OCI-LY3 (cell line): ENCODE measurements around the gene COX15.

Experiments
- H2AFZ ChIP-seq: fragments of 200-600, 300-600 bp; shearing (Covaris generic); 2 replicates; pipeline ENCODE4 v1.6.0; 2014; ENCODE audit warnings: antibody characterized with exemption, low read depth, low read length
- H3K27ac ChIP-seq: fragments of 200-600, 300-600 bp; sonication (generic); 2 replicates; pipeline ENCODE4 v1.5.1; 2014; ENCODE audit warnings: mild to moderate bottlenecking, low read length, moderate library complexity, mixed read lengths
- H3K27me3 ChIP-seq: fragments of 200-600, 300-600 bp; sonication (generic); 2 replicates; pipeline ENCODE4 v1.6.1; 2014; ENCODE audit warnings: low read depth, low read length, mixed read lengths
- H3K36me3 ChIP-seq: fragments of 200-600, 300-600 bp; sonication (generic); replicated peaks from 2 replicates; pipeline ENCODE3; 2014; ENCODE audit warnings: low read depth, low read length, mixed read lengths
- H3K4me1 ChIP-seq: fragments of 300-600, 200-600 bp; sonication (generic); 2 replicates; pipeline ENCODE4 v1.6.1; 2014; ENCODE audit warnings: low read length, mixed read lengths
- H3K4me2 ChIP-seq: fragments of 200-600, 300-600 bp; sonication (generic); 2 replicates; pipeline ENCODE4 v1.6.1; 2014; ENCODE audit warnings: low read length, mixed read lengths
- H3K4me3 ChIP-seq: fragments of 300-600, 200-600 bp; sonication (generic); 2 replicates; pipeline ENCODE4 v1.5.1; 2014; ENCODE audit warnings: antibody characterized with exemption, mild to moderate bottlenecking, low read length, moderate library complexity
- H3K79me2 ChIP-seq: fragments of 300-600, 200-600 bp; shearing (Covaris generic); 2 replicates; pipeline ENCODE4 v1.6.1; 2014; ENCODE audit warnings: mild to moderate bottlenecking, low read length, mixed read lengths
- H3K9ac ChIP-seq: fragments of 300-600, 200-600 bp; shearing (Covaris generic); 2 replicates; pipeline ENCODE4 v1.6.0; 2014; ENCODE audit warnings: mild to moderate bottlenecking, low read length, moderate library complexity
- H3K9me3 ChIP-seq: fragments of 200-600, 300-600 bp; shearing (Covaris generic); 2 replicates; pipeline ENCODE4 v1.6.1; 2014; ENCODE audit warnings: low read length, mixed read lengths; ENCODE audit not compliant: insufficient read depth
- H4K20me1 ChIP-seq: fragments of 200-600, 300-600 bp; sonication (generic); 2 replicates; pipeline ENCODE4 v1.6.1; 2016; ENCODE audit warnings: low read length, mixed read lengths; ENCODE audit not compliant: insufficient read depth
- CTCF ChIP-seq: fragments of 200-600, 300-600 bp; sonication (generic); IDR thresholded peaks from 2 replicates; pipeline ENCODE4 v1.5.1; 2014; ENCODE audit warnings: antibody characterized with exemption, low read length, low read depth
- EZH2phosphoT487 ChIP-seq: fragments of 200-600 bp; shearing (Covaris generic); IDR thresholded peaks from 2 replicates; pipeline ENCODE4 v1.6.1; 2018; ENCODE audit warnings: antibody characterized with exemption, mixed run types, low read depth

The COX15 gene

GRCh38 chr10:99732033-99732842 is at the start of gene COX15, which contains the start of gene CUTC:
Gene COX15 (minus strand): TSS chr10:99732127. CDS start chr10:99732049, 78 bp downstream.
Gene CUTC (plus strand): TSS chr10:99732234. CDS start chr10:99732349, 115 bp downstream.
- peaks cover 42% of the 10 kb centered on the region for H3K79me2 ChIP-seq

GRCh38 chr10:99779335-99779734 is 47.4 kb upstream of the COX15 start:
- Histone ChIP-seq H3K27me3 (no peaks in the 10 kb centered on the region), H3K4me3 (no peak overlapping the region), H4K20me1 (no peaks in the 10 kb centered on the region), H3K79me2 (no peaks in the 10 kb centered on the region), H3K4me2 (no peak overlapping the region), H3K9me3 (no peaks in the 10 kb centered on the region), H3K4me1 (peaks cover 13% of the 10 kb centered on the region), H3K9ac (no peak overlapping the region), H3K36me3 (no peaks in the 10 kb centered on the region), H3K27ac (no peak overlapping the region), H2AFZ (no peak overlapping the region)
- TF ChIP-seq EZH2phosphoT487 = no peak
- no peak for TF ChIP-seq CTCF

More at GRCh38 chr10:99732033-99732842, at the start of gene COX15, which contains the start of gene CUTC:
- H2AFZ ChIP-seq = peak within 1 kb of the TSS; percentile 71
- H3K4me1 ChIP-seq = peaks cover 7% of the 10 kb centered on the region
- peak within 1 kb of the TSS; percentile 55 for H3K27ac ChIP-seq
- H3K4me2 ChIP-seq = peak within 1 kb of the TSS; percentile 60
- H3K9me3 ChIP-seq = no peaks in the 10 kb centered on the region
- peak within 1 kb of the TSS; percentile 74 for H3K9ac ChIP-seq
- no peaks in the 10 kb centered on the region for H4K20me1 ChIP-seq
- TF ChIP-seq EZH2phosphoT487 (no peak), CTCF (peak; percentile 22)
- H3K4me3 ChIP-seq = peak within 1 kb of the TSS; percentile 85
- peaks cover 11% of the 10 kb centered on the region for H3K36me3 ChIP-seq
- H3K27me3 ChIP-seq = no peaks in the 10 kb centered on the region

- TF ChIP-seq EZH2phosphoT487 = no peak
- TF ChIP-seq CTCF = no peak
- Histone ChIP-seq H3K9ac (no peak overlapping the region), H3K27me3 (no peaks in the 10 kb centered on the region), H3K9me3 (no peaks in the 10 kb centered on the region), H3K36me3 (no peaks in the 10 kb centered on the region), H3K27ac (no peak overlapping the region), H3K4me3 (no peak overlapping the region), H3K79me2 (no peaks in the 10 kb centered on the region), H2AFZ (no peak overlapping the region), H4K20me1 (no peaks in the 10 kb centered on the region), H3K4me1 (peaks cover 13% of the 10 kb centered on the region), H3K4me2 (0 out of 2 replicates have a peak overlapping the region, but pooled peaks have one; percentile 60)
These were observed 46.2 kb upstream of the COX15 start for GRCh38 chr10:99777918-99778714.

GRCh38 chr10:99775850-99776249 is 43.9 kb upstream of the COX15 start:
- Histone ChIP-seq H4K20me1 (no peaks in the 10 kb centered on the region), H3K36me3 (no peaks in the 10 kb centered on the region), H3K27me3 (no peaks in the 10 kb centered on the region), H3K79me2 (no peaks in the 10 kb centered on the region), H3K4me2 (no peak overlapping the region), H3K9me3 (no peaks in the 10 kb centered on the region), H3K4me1 (peaks cover 13% of the 10 kb centered on the region), H3K9ac (no peak overlapping the region), H3K4me3 (no peak overlapping the region), H2AFZ (no peak overlapping the region), H3K27ac (no peak overlapping the region)
- TF ChIP-seq EZH2phosphoT487 (no peak), CTCF (no peak)
